ENCODE data around the gene EMID1.

DNA sequence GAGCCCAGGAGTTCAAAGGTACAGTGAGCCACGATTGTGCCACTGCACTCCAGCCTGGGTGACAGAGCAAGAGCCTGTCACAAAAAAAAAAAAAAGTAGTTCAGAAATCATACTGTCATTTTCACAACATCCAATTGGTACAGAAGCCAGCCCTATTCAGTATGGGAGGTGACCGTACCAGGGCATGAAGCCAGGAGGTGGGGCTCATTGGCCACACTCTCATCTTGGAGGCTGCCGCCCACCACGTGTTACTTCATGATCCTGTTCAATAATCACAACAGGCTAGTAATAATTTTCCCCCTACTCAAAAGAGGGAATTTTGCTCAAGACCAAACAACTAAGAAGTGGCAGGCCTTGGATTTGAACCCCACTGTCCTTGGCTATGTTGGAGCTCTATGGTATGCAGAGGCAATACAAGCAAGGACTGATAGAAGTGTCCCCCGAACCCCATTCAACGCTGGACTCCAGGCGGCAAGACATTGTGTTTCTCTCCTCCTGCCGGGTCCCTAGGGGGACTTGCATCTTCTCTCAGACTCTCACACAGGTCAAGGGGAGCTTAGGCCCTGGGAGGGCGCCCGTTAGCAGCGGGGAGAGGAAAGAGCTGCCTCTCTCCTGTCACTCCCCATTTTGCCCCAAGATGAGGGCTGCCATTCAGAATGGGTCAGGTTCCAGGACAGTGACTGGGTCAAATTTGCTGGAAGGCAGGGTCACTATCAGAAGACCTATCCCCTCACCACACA is 40.2 kb upstream of the EMID1 start:
- no peak for TF ChIP-seq RAD21 (IDR thresholded peaks at IDR 0.05; ENCODE audit: low read depth)
- TF ChIP-seq YY1 (IDR thresholded peaks at IDR 0.05; ENCODE audit: low read depth) = no peak
- TF ChIP-seq, protein P1, sequence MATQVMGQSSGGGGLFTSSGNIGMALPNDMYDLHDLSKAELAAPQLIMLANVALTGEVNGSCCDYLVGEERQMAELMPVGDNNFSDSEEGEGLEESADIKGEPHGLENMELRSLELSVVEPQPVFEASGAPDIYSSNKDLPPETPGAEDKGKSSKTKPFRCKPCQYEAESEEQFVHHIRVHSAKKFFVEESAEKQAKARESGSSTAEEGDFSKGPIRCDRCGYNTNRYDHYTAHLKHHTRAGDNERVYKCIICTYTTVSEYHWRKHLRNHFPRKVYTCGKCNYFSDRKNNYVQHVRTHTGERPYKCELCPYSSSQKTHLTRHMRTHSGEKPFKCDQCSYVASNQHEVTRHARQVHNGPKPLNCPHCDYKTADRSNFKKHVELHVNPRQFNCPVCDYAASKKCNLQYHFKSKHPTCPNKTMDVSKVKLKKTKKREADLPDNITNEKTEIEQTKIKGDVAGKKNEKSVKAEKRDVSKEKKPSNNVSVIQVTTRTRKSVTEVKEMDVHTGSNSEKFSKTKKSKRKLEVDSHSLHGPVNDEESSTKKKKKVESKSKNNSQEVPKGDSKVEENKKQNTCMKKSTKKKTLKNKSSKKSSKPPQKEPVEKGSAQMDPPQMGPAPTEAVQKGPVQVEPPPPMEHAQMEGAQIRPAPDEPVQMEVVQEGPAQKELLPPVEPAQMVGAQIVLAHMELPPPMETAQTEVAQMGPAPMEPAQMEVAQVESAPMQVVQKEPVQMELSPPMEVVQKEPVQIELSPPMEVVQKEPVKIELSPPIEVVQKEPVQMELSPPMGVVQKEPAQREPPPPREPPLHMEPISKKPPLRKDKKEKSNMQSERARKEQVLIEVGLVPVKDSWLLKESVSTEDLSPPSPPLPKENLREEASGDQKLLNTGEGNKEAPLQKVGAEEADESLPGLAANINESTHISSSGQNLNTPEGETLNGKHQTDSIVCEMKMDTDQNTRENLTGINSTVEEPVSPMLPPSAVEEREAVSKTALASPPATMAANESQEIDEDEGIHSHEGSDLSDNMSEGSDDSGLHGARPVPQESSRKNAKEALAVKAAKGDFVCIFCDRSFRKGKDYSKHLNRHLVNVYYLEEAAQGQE (IDR thresholded peaks at IDR 0.05; ENCODE audit: low read depth) = no peak
- no peak for TF ChIP-seq CREB1 (IDR thresholded peaks at IDR 0.05; ENCODE audit: low read depth)
- TF ChIP-seq EP300 (IDR thresholded peaks at IDR 0.05; ENCODE audit: borderline replicate concordance) = no peak
- TF ChIP-seq CEBPB (IDR thresholded peaks at IDR 0.05) = no peak
- TF ChIP-seq EGR1 (IDR thresholded peaks at IDR 0.05) = no peak
- TF ChIP-seq NFIC (IDR thresholded peaks at IDR 0.05) = no peak
- TF ChIP-seq TEAD4 (IDR thresholded peaks at IDR 0.05) = no peak
- no peak for TF ChIP-seq MAX (IDR thresholded peaks at IDR 0.05)
- TF ChIP-seq, protein P2, sequence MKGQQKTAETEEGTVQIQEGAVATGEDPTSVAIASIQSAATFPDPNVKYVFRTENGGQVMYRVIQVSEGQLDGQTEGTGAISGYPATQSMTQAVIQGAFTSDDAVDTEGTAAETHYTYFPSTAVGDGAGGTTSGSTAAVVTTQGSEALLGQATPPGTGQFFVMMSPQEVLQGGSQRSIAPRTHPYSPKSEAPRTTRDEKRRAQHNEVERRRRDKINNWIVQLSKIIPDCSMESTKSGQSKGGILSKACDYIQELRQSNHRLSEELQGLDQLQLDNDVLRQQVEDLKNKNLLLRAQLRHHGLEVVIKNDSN (IDR thresholded peaks at IDR 0.05) = no peak
- no peak for TF ChIP-seq TAF1 (IDR thresholded peaks at IDR 0.05; ENCODE audit: low read depth)

Data from Ishikawa (cell line).